ENCODE data around the gene MGST3.

GRCh38 chr1:165616987-165617546, 14.0 kb upstream of the MGST3 start:
- no peak for TF ChIP-seq POLR2A (IDR thresholded peaks at IDR 0.05; ENCODE audit: low read depth)
- no peak for TF ChIP-seq CTCF (IDR thresholded peaks at IDR 0.05)
